ENCODE results near the gene NFIC. TPM values are rescaled to one million over a fixed set of nuclear protein-coding genes. Genes with fewer than 3 reads are reported as not detected.

The NFIC gene
- total and polyA plus RNA-seq, 2 of the 4 experiments (the other 2 are of a cell fraction) = 21.9 to 32.1 TPM

DNA sequence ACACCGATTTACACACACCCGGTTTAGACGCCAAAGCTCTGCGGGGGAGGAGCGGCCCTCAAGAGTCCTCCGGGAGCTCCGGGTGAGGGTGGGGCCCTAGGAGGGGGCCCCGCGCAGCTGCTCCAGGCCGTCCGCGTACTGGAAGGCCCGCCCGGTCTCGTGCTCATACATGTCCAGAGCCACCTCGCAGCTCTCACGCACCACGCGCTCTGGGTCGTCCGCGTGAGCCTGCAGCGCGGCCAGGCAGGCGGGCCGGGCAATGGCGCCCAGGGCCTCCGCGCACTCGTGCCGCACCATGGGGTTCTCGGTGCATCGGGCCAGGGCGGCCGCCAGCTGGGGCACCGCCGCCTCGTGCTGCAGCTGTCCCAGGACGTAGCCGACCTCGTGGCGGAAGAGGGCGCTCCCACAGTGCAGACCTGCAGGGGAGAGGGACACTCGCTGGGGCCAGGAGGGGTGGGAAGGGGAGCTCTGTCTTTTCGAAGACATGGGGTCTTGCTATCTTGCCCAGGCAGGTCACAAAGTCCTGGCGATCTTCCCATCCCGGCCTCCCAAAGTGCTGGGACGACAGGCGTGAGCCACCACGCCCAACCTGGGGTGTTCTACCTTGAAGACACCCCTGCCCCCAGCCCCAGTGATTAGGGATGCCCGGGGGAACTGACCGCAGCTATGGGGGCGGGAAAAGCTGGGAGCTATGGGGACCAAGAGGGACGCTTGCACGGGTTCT lies 125.2 kb downstream of the NFIC start:
- Histone ChIP-seq H3K4me3 (ENCODE audit: insufficient read depth, low read depth, low read length) (no peak overlapping the region), H3K9me1 (ENCODE audit: insufficient read depth, low read length) (no peaks in the 10 kb centered on the region), H3K4me2 (ENCODE audit: low read depth, low read length) (no peak overlapping the region), H3K27ac (ENCODE audit: insufficient read depth, low read length) (no peak overlapping the region), H3K18ac (ENCODE audit: low read depth, low read length) (no peak overlapping the region), H3K14ac (replicated peaks; ENCODE audit: low read depth, low read length) (no peak overlapping the region), H3K27me3 (ENCODE audit: control insufficient read depth, insufficient read depth, low read length) (no peaks in the 10 kb centered on the region), H4K8ac (ENCODE audit: low read depth in 2 of 2, low read length in 2 of 2) (no peak overlapping the region), H3K9me3 (ENCODE audit: control insufficient read depth, insufficient read depth, low read length) (no peaks in the 10 kb centered on the region), H3K4me1 (ENCODE audit: control insufficient read depth, insufficient read depth, low read length) (no peaks in the 10 kb centered on the region), H2BK15ac (ENCODE audit: low read depth, low read length) (no peak overlapping the region), H3K79me1 (ENCODE audit: low read depth in 1 of 2, low read length in 2 of 2) (peaks cover 0 to 4% of the 10 kb centered on the region in 2 experiments; a peak in 1 of 4 replicates), H4K91ac (ENCODE audit: insufficient read depth, low read depth, low read length) (no peak overlapping the region), H4K20me1 (ENCODE audit: insufficient read depth, low read length) (no peaks in the 10 kb centered on the region), H3K56ac (ENCODE audit: extremely low read depth, insufficient read depth, low read length) (no peak overlapping the region), H3K23ac (ENCODE audit: low read depth, low read length) (no peak overlapping the region), H2BK120ac (ENCODE audit: low read depth, low read length) (no peak overlapping the region), H2AK5ac (ENCODE audit: low read depth, low read length) (no peak overlapping the region), H3K4ac (ENCODE audit: low read depth, low read length) (no peak overlapping the region), H2AK9ac (replicated peaks; ENCODE audit: low read depth, low read length, poor library complexity) (no peak overlapping the region), H2BK5ac (ENCODE audit: low read depth, low read length, poor library complexity, severe bottlenecking) (no peak overlapping the region), H3K9ac (ENCODE audit: low read depth, low read length) (no peak overlapping the region), H4K5ac (ENCODE audit: low read depth, low read length) (no peak overlapping the region), H2AFZ (replicated peaks; ENCODE audit: low read length, poor library complexity) (no peak overlapping the region), H3K36me3 (ENCODE audit: control insufficient read depth, insufficient read depth, low read length) (peaks cover 26% of the 10 kb centered on the region), H2BK20ac (ENCODE audit: low read depth, low read length) (no peak overlapping the region)
- CTCF ChIA-PET = no interaction called here
- dilution Hi-C loops (cut with HindIII; ENCODE audit: low sequenced_read_pairs, unreplicated experiment) = no loop called here
- POLR2A ChIA-PET (ENCODE audit: unreplicated experiment) = no interaction called here
- TF ChIP-seq SMC3 (IDR thresholded peaks at IDR 0.05; ENCODE audit: low read depth, low read length) (no peak), RCOR1 (IDR thresholded peaks at IDR 0.05; ENCODE audit: insufficient replicate concordance, low read length) (no peak), MXI1 (IDR thresholded peaks at IDR 0.05; ENCODE audit: borderline replicate concordance, low read depth, low read length) (no peak), USF2 (IDR thresholded peaks at IDR 0.05; ENCODE audit: low read depth, low read length) (no peak), CHD1 (IDR thresholded peaks at IDR 0.05; ENCODE audit: low read depth, low read length) (no peak), POLR2A (IDR thresholded peaks at IDR 0.05; ENCODE audit: low read depth, low read length) (no peak)
- TF ChIP-seq, protein P1, sequence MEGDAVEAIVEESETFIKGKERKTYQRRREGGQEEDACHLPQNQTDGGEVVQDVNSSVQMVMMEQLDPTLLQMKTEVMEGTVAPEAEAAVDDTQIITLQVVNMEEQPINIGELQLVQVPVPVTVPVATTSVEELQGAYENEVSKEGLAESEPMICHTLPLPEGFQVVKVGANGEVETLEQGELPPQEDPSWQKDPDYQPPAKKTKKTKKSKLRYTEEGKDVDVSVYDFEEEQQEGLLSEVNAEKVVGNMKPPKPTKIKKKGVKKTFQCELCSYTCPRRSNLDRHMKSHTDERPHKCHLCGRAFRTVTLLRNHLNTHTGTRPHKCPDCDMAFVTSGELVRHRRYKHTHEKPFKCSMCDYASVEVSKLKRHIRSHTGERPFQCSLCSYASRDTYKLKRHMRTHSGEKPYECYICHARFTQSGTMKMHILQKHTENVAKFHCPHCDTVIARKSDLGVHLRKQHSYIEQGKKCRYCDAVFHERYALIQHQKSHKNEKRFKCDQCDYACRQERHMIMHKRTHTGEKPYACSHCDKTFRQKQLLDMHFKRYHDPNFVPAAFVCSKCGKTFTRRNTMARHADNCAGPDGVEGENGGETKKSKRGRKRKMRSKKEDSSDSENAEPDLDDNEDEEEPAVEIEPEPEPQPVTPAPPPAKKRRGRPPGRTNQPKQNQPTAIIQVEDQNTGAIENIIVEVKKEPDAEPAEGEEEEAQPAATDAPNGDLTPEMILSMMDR (conservative IDR thresholded peaks at IDR 0.05; ENCODE audit: low read depth, low read length) = no peak
- in situ Hi-C loops (cut with MboI; ENCODE audit: low sequenced_read_pairs) = loop anchor here (25.0 kb wide), 1 partner anchor 529 kb away; no protein-coding TSS in a partner anchor
- intact Hi-C loops (cut with micrococcal nuclease) = no loop called here
- BruUV-seq (replicated peaks) = no TSS peak
- DNase-seq (no peak), ATAC-seq (ENCODE audit: low read depth) (no peak)
- WGBS, 2 experiments (ENCODE audit: extremely low coverage in 2 of 2, insufficient read length in 1 of 2) = 95% methylated on average over 39 of the region's 55 CpGs; no CpG with 5 or more reads in 1 of the 2 experiments
